Measurements from ENCODE around the gene ADAM12. TPM values are rescaled to one million over a fixed set of nuclear protein-coding genes. Genes with fewer than 3 reads are reported as not detected.

ADAM12 gene
- total and polyA plus RNA-seq, 9 of the 15 experiments (the other 6 are each of a cell fraction or from before 2014, with no cell fraction given), result not detected

- TF ChIP-seq ATF3 (IDR thresholded peaks at IDR 0.05) (no peak), ATF3 (CRISPR knock-in tag; conservative IDR thresholded peaks at IDR 0.05) (no peak)
Measured at GRCh38 chr10:126207313-126207771, 180.9 kb downstream of the ADAM12 start (continued).

GRCh38 chr10:126205486-126206205 is 182.6 kb downstream of the ADAM12 start:
- in situ Hi-C loops (cut with MboI), result no loop called here
- Histone ChIP-seq H3K27me3 (ENCODE audit: control insufficient read depth in 2 of 2, insufficient read depth in 2 of 2, low read length in 2 of 2) (no peaks in the 10 kb centered on the region), H3K4me2 (ENCODE audit: insufficient read depth, low read length) (no peak overlapping the region), H3K79me2 (ENCODE audit: control insufficient read depth, insufficient read depth, low read length) (peaks cover 11% of the 10 kb centered on the region; the same call in 2 of the 3 replicates), H4K20me1 (replicated peaks; ENCODE audit: control insufficient read depth, insufficient read depth, low read length) (no peaks in the 10 kb centered on the region), H3K9me3 (replicated peaks; ENCODE audit: control insufficient read depth, insufficient read depth, low read depth, low read length) (no peaks in the 10 kb centered on the region), H3K36me3 (ENCODE audit: control insufficient read depth, insufficient read depth, low read length) (no peaks in the 10 kb centered on the region), H3K4me1 (replicated peaks in 1 of 2; ENCODE audit: control insufficient read depth in 2 of 2, insufficient read depth in 2 of 2, low read length in 2 of 2) (peaks cover 0 to 21% of the 10 kb centered on the region in 2 experiments; a peak in 3 of 5 replicates), H3K4me3 (no peak overlapping the region), H3K9me1 (ENCODE audit: control insufficient read depth, insufficient read depth, low read length) (no peaks in the 10 kb centered on the region), H3K27ac (ENCODE audit: extremely low read depth, low read depth, low read length) (peak overlapping the region; percentile 21; the same call in 1 of the 3 replicates), H3K9ac (ENCODE audit: insufficient read depth in 1 of 2, low read depth in 2 of 2, low read length in 2 of 2) (no peak overlapping the region), H2AFZ (ENCODE audit: low read depth, low read length) (no peak overlapping the region)
- BruUV-seq (replicated peaks), result no TSS peak
- ChIA-PET CTCF (ENCODE audit: low intra/inter-chr PET ratio) (no interaction called here), POLR2A (interaction anchor here (0.8 kb wide), 1 partner anchor 12 kb away, joined by 3 read pairs; no protein-coding TSS in a partner anchor)
- ATAC-seq (no peak), FAIRE-seq (no peak), DNase-seq (ENCODE audit: extremely low read depth in 1 of 4, low spot score in 3 of 4) (no peak)
- 0% methylated on average over 1 of the region's 1 CpG for WGBS (ENCODE audit: insufficient coverage, low coverage, missing lambda C conversion rate)
- intact Hi-C loops (cut with micrococcal nuclease), result no loop called here
- TF ChIP-seq HINFP (tag; conservative IDR thresholded peaks at IDR 0.05; ENCODE audit: low read depth), result no peak
- TF ChIP-seq CBX3 (IDR thresholded peaks at IDR 0.05; ENCODE audit: borderline replicate concordance in 1 of 2, low read length in 2 of 2), result no peak
- no peak for TF ChIP-seq CHD7 (IDR thresholded peaks at IDR 0.05; ENCODE audit: low read depth, low read length)

All from K562 (cell line).